ENCODE results near the gene SLC39A11.

DNA sequence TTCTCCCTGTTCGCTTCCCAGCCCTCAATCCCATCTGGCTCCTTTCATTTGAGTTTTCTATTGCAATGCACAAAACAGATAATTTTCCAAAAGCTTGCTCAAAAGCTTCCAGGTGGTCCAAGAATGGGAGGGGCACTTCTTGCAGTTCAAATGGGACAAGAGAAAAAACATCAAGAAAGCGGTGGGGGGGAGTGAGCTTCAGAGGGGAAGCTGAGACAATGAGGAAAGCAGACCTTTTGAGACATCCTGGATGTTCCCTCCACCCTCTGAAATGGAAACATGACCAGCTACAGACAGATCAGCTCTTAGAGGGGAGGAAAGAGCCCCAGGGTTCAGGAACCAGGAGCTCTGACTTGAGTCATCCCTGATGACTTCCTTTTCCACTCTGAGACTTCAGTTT is 368.2 kb downstream of the SLC39A11 start:
- no peak for TF ChIP-seq CTCF (IDR thresholded peaks at IDR 0.05)
- TF ChIP-seq EZH2phosphoT487 (IDR thresholded peaks at IDR 0.05), result no peak
